Neuron (in vitro differentiated cells): Measurements from ENCODE around the gene PIWIL4.

ENCODE experiments used
- H2AFZ ChIP-seq: one replicate; pipeline ENCODE4 v1.6.1; 2013; ENCODE audit warnings: low read depth, mild to moderate bottlenecking, inconsistent platforms, low read length, moderate library complexity
- H3K27me3 ChIP-seq: one replicate; pipeline ENCODE4 v1.6.1; 2013; ENCODE audit warnings: low read length; ENCODE audit not compliant: insufficient read depth
- H3K36me3 ChIP-seq: one replicate; pipeline ENCODE4 v1.6.1; 2013; ENCODE audit warnings: low read length; ENCODE audit not compliant: insufficient read depth
- H3K4me1 ChIP-seq: one replicate; pipeline ENCODE4 v1.6.1; 2013; ENCODE audit warnings: low read length; ENCODE audit not compliant: insufficient read depth
- H3K4me3 ChIP-seq: 2 replicates; pipeline ENCODE4 v1.5.1; 2013; ENCODE audit warnings: mild to moderate bottlenecking, low read length, moderate library complexity
- H3K9me3 ChIP-seq: one replicate; pipeline ENCODE4 v1.6.1; 2013; ENCODE audit warnings: low read length

The PIWIL4 gene

GRCh38 chr11:94581926-94582325 is 14.8 kb downstream of the PIWIL4 start:
- Histone ChIP-seq H3K4me1 (no peaks in the 10 kb centered on the region), H3K9me3 (no peaks in the 10 kb centered on the region), H3K27me3 (no peaks in the 10 kb centered on the region), H3K36me3 (no peaks in the 10 kb centered on the region), H3K4me3 (no peak overlapping the region), H2AFZ (no peak overlapping the region)

DNA sequence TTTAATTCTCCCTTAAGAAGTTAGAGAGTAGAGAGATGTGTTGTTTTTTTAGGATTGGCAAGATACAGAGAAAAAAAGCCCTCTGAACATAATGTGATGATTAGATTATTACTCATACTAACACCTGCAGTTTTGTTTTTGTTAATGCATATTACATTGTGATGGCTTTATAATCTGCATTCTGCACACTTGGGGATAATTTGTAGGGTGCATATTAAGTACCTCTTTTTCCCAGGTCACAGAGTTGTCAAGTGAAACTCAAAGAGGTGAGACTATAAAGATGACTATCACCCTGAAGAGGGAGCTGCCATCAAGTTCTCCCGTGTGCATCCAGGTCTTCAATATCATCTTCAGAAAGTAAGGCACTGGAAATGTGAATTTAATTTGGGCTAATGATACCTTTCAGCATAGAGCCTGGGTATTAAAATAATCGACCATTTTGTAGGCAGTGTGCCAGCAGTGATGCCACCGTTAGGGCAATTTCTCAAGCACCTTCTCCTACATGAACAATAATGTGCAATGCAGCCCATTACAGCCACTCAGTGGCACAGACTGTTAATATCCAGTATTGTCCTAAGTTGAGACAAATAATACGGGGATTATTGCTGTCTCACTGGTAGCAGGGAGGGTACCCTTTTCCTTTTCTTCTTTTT is 16.2 kb downstream of the PIWIL4 start:
- no peaks in the 10 kb centered on the region for H3K9me3 ChIP-seq
- no peak overlapping the region for H2AFZ ChIP-seq
- peaks cover 3% of the 10 kb centered on the region for H3K27me3 ChIP-seq
- H3K4me3 ChIP-seq: no peak overlapping the region
- no peaks in the 10 kb centered on the region for H3K36me3 ChIP-seq
- H3K4me1 ChIP-seq: no peaks in the 10 kb centered on the region

- no peaks in the 10 kb centered on the region for H3K36me3 ChIP-seq
- no peaks in the 10 kb centered on the region for H3K9me3 ChIP-seq
- no peaks in the 10 kb centered on the region for H3K4me1 ChIP-seq
- H3K27me3 ChIP-seq: peaks cover 6% of the 10 kb centered on the region
- H2AFZ ChIP-seq: no peak overlapping the region
- no peak overlapping the region for H3K4me3 ChIP-seq
These were observed 16.8 kb downstream of the PIWIL4 start for GRCh38 chr11:94583866-94584500.

- Histone ChIP-seq H3K27me3 (peaks cover 6% of the 10 kb centered on the region), H3K4me1 (no peaks in the 10 kb centered on the region), H2AFZ (no peak overlapping the region), H3K9me3 (no peaks in the 10 kb centered on the region), H3K36me3 (no peaks in the 10 kb centered on the region), H3K4me3 (no peak overlapping the region)
These were observed 17.8 kb downstream of the PIWIL4 start for GRCh38 chr11:94584978-94585377.

DNA sequence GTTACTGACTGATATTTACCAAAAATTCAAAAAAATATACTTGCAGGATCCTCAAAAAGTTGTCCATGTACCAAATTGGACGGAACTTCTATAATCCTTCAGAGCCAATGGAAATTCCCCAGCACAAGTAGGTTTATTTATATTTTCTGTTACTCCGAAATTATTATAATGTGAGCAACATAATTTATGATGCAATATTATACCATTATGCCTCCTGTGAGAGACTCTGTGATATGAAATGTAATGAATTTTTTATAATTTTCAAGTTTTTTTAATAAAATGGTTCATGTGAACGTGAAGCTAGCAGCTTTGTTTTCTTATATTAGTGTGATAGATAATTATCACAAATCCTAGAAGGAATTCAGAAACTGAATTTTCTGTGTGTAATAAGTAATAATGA is 18.2 kb downstream of the PIWIL4 start:
- no peaks in the 10 kb centered on the region for H3K4me1 ChIP-seq
- H3K36me3 ChIP-seq: no peaks in the 10 kb centered on the region
- peaks cover 6% of the 10 kb centered on the region for H3K27me3 ChIP-seq
- no peak overlapping the region for H2AFZ ChIP-seq
- no peaks in the 10 kb centered on the region for H3K9me3 ChIP-seq
- H3K4me3 ChIP-seq: no peak overlapping the region

DNA sequence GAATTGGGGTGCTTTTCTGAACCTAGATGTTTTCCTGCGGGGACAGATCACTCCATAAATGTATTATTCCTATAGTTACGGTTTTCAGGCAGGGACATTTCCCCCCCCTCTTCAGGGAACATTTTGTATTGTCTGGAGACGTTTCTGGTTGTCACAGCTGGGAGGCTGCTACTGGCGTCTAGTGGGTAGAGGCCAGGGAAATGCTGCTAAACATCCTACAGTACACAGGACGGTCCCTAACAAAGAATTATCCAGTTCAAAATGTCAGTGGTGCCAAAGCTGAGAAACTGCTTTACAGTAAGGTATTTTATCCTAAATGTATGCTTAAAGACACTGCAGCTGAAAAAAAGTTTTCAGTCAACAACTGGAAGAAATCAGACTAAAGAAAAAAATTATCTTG is 19.4 kb downstream of the PIWIL4 start:
- H3K4me3 ChIP-seq: no peak overlapping the region
- H3K9me3 ChIP-seq: no peaks in the 10 kb centered on the region
- no peak overlapping the region for H2AFZ ChIP-seq
- no peaks in the 10 kb centered on the region for H3K36me3 ChIP-seq
- H3K4me1 ChIP-seq: no peaks in the 10 kb centered on the region
- H3K27me3 ChIP-seq: peaks cover 10% of the 10 kb centered on the region

DNA sequence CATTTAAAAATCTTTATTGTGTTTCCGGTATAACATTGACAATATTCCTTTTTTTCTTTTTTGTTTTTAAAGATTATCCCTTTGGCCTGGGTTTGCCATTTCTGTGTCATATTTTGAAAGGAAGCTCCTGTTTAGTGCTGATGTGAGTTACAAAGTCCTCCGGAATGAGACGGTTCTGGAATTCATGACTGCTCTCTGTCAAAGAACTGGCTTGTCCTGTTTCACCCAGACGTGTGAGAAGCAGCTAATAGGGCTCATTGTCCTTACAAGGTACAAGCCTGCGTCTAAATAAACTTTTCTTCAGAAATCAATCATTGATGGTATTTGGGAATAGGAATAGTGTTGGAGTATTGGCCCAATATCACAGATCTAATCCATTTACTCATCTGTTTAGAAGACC is 19.8 kb downstream of the PIWIL4 start:
- no peak overlapping the region for H2AFZ ChIP-seq
- no peaks in the 10 kb centered on the region for H3K9me3 ChIP-seq
- H3K4me1 ChIP-seq: no peaks in the 10 kb centered on the region
- no peaks in the 10 kb centered on the region for H3K36me3 ChIP-seq
- H3K27me3 ChIP-seq: peaks cover 11% of the 10 kb centered on the region
- H3K4me3 ChIP-seq: no peak overlapping the region

DNA sequence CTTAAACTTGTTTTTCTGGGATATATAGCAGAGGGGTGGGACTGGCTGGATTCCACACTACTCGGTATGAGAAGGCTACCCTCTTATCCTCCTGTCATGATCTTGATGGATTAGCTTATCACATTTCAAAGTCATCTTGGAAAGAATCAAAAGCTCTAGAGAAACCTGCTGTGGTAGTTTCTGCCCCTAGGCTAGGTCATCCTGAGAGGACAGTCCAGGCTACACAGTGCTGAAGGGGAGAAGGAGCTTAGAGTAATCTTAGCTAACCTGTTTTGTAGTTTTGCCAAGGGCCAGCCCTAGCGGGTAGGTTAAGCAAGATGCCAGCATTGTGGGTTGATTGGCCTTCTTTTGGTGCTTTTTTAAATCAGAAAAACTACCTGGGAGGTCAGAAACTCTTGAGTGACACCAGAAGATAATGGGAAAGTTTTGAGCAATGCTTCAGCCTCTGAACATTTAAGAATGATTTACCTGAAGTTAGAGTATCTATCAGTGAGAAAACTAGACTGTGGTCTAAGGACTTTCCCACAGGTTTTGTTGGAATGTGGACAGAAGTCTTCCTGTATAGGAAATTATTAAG is 21.3 kb downstream of the PIWIL4 start:
- no peaks in the 10 kb centered on the region for H3K9me3 ChIP-seq
- no peaks in the 10 kb centered on the region for H3K4me1 ChIP-seq
- no peak overlapping the region for H3K4me3 ChIP-seq
- H3K36me3 ChIP-seq: no peaks in the 10 kb centered on the region
- no peak overlapping the region for H2AFZ ChIP-seq
- H3K27me3 ChIP-seq: peaks cover 13% of the 10 kb centered on the region

GRCh38 chr11:94590352-94591041 is 23.3 kb downstream of the PIWIL4 start:
- Histone ChIP-seq H3K4me1 (no peaks in the 10 kb centered on the region), H3K27me3 (peaks cover 13% of the 10 kb centered on the region), H3K4me3 (no peak overlapping the region), H3K36me3 (no peaks in the 10 kb centered on the region), H3K9me3 (no peaks in the 10 kb centered on the region), H2AFZ (no peak overlapping the region)

- Histone ChIP-seq H3K36me3 (no peaks in the 10 kb centered on the region), H3K9me3 (no peaks in the 10 kb centered on the region)
These were observed 25.9 kb downstream of the PIWIL4 start for GRCh38 chr11:94593030-94593429.

DNA sequence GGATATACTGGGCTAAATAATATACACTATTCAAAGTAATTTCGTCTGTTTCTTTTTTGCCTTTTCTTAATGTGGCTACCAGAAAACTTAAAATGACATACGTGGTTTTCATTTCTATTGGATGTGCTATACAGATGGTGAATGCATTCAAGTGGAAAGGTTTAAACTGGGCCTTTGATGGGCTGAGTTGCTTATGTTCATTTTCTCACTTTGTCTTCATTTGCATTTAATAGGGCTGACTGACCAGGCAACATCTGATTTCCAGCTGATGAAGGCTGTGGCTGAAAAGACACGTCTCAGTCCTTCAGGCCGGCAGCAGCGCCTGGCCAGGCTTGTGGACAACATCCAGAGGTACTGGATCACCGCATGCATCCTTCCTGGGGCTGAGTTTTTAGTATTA is 27.9 kb downstream of the PIWIL4 start:
- Histone ChIP-seq H3K9me3 (no peaks in the 10 kb centered on the region), H3K4me3 (no peak overlapping the region), H2AFZ (no peak overlapping the region), H3K4me1 (no peaks in the 10 kb centered on the region), H3K27me3 (peaks cover 7% of the 10 kb centered on the region), H3K36me3 (no peaks in the 10 kb centered on the region)

More at GRCh38 chr11:94593030-94593429, 25.9 kb downstream of the PIWIL4 start:
- Histone ChIP-seq H2AFZ (no peak overlapping the region), H3K4me3 (no peak overlapping the region), H3K4me1 (no peaks in the 10 kb centered on the region), H3K27me3 (peaks cover 10% of the 10 kb centered on the region)

DNA sequence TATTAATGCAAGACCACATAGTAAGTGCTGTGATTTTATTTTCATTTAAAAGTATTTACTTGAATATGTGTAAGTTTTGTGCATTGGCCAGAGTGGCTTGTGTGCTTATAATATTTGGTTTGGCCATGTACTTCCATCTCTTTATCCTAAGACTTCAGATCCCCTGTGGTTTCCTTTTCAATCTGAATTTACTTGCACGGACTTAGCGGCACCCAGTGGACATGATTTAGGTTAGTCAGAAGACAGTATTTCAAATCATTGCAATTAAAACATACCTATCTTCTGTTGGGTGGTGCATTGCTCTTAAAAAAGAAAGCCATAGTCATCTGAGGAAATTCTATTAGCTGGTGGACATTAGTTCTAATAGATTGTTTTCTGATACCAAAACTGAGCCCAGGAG is 30.7 kb downstream of the PIWIL4 start:
- Histone ChIP-seq H3K36me3 (no peaks in the 10 kb centered on the region), H3K4me3 (no peak overlapping the region), H3K9me3 (no peaks in the 10 kb centered on the region), H2AFZ (no peak overlapping the region), H3K4me1 (no peaks in the 10 kb centered on the region), H3K27me3 (no peaks in the 10 kb centered on the region)

DNA sequence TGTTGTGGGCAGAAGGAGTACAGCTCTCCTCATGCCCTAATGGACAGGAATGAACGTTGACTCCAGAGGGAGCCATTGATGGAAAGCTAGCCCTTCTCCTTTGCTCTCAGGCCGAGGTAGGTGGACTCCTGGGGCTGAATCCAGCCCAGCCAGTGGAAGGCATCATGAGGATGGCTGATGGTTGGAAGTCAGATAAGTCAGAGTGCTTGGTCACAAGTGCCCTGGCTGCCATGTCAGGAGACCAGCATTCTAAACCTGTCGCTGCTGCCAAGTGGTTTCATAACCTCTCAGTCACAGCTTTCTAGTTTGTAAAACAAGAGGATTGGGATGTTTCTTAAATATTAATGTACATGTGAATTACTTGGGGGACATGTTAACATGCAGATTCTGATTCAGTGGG is 32.3 kb downstream of the PIWIL4 start:
- H3K36me3 ChIP-seq: no peaks in the 10 kb centered on the region
- H3K9me3 ChIP-seq: no peaks in the 10 kb centered on the region
- no peaks in the 10 kb centered on the region for H3K27me3 ChIP-seq
- no peak overlapping the region for H2AFZ ChIP-seq
- H3K4me3 ChIP-seq: no peak overlapping the region
- no peaks in the 10 kb centered on the region for H3K4me1 ChIP-seq
